DOHH2 (cell line): Measurements from ENCODE around the gene AURKAIP1.

ENCODE experiments used
- H3F3A ChIP-seq: fragments of 200-600 bp; sonication (generic), shearing (Covaris generic); 2 replicates; pipeline ENCODE4 v1.6.0; 2016; ENCODE audit warnings: antibody characterized with exemption, mild to moderate bottlenecking; ENCODE audit not compliant: control insufficient read depth, insufficient read depth
- H3K27ac ChIP-seq: fragments of 200-600 bp; sonication (generic); 2 replicates; pipeline ENCODE4 v1.5.1; 2014; ENCODE audit warnings: low read depth, mild to moderate bottlenecking, low read length, moderate library complexity
- H3K27me3 ChIP-seq: fragments of 200-600 bp; sonication (generic); 2 replicates; pipeline ENCODE4 v1.6.1; 2014; ENCODE audit warnings: mild to moderate bottlenecking, low read length, mixed read lengths; ENCODE audit not compliant: control insufficient read depth
- H3K36me3 ChIP-seq: fragments of 200-600 bp; sonication (generic); 2 replicates; pipeline ENCODE4 v1.6.1; 2014; ENCODE audit warnings: mild to moderate bottlenecking, low read length, moderate library complexity, mixed read lengths; ENCODE audit not compliant: control insufficient read depth
- H3K4me1 ChIP-seq: fragments of 200-600 bp; sonication (generic); 2 replicates; pipeline ENCODE4 v1.6.1; 2014; ENCODE audit warnings: mild to moderate bottlenecking, low read length, mixed read lengths; ENCODE audit not compliant: control insufficient read depth
- H3K4me2 ChIP-seq: fragments of 200-600 bp; sonication (generic); 2 replicates; pipeline ENCODE4 v1.6.0; 2014; ENCODE audit warnings: mild to moderate bottlenecking, low read length, moderate library complexity
- H3K4me3 ChIP-seq: fragments of 200-600 bp; sonication (generic); 2 replicates; pipeline ENCODE4 v1.5.1; 2014; ENCODE audit warnings: mild to moderate bottlenecking, low read length, mixed read lengths
- H3K79me2 ChIP-seq: fragments of 200-600 bp; sonication (generic); 2 replicates; pipeline ENCODE4 v1.6.1; 2014; ENCODE audit warnings: mild to moderate bottlenecking, low read length, mixed read lengths; ENCODE audit not compliant: control insufficient read depth
- H3K9me2 ChIP-seq: fragments of 200-600 bp; sonication (generic); replicated peaks from 2 replicates; pipeline ENCODE4 v1.6.1; 2014; ENCODE audit warnings: mild to moderate bottlenecking, low read length, mixed read lengths; ENCODE audit not compliant: control insufficient read depth
- H3K9me3 ChIP-seq: fragments of 200-600 bp; sonication (generic); 2 replicates; pipeline ENCODE4 v1.6.1; 2014; ENCODE audit warnings: antibody characterized with exemption, low read length, mixed read lengths; ENCODE audit not compliant: control insufficient read depth, insufficient read depth
- H4K20me1 ChIP-seq: fragments of 200-600 bp; sonication (generic); 2 replicates; pipeline ENCODE4 v1.6.0; 2014; ENCODE audit warnings: low read depth, mild to moderate bottlenecking, antibody characterized with exemption, low read length, moderate library complexity; ENCODE audit not compliant: control insufficient read depth, insufficient read depth
- CTCF ChIP-seq: fragments of 200-600 bp; sonication (generic); IDR thresholded peaks from one replicate; pipeline ENCODE4 v1.5.1; 2014; ENCODE audit warnings: antibody characterized with exemption, mild to moderate bottlenecking, low read depth, low read length; ENCODE audit not compliant: poor library complexity, severe bottlenecking
- EZH2phosphoT487 ChIP-seq: fragments of 200-600 bp; sonication (generic); IDR thresholded peaks from 2 replicates; pipeline ENCODE4 v1.6.1; 2017; ENCODE audit warnings: borderline replicate concordance, mild to moderate bottlenecking, antibody characterized with exemption, low read length, moderate library complexity, mixed read lengths

AURKAIP1 gene

GRCh38 chr1:1420654-1421141 is 45.7 kb upstream of the AURKAIP1 start:
- Histone ChIP-seq H3K9me3 (no peaks in the 10 kb centered on the region), H3K4me2 (no peak overlapping the region), H3K27me3 (peaks cover 8% of the 10 kb centered on the region; the same call in 1 of the 2 replicates), H3K27ac (no peak overlapping the region), H3K79me2 (no peaks in the 10 kb centered on the region), H3K9me2 (no peaks in the 10 kb centered on the region), H3K4me1 (no peaks in the 10 kb centered on the region), H4K20me1 (0 out of 2 replicates have a peak, but pooled peaks cover 3% of the 10 kb centered on the region), H3F3A (no peaks in the 10 kb centered on the region), H3K4me3 (no peak overlapping the region), H3K36me3 (no peaks in the 10 kb centered on the region)
- TF ChIP-seq CTCF (no peak), EZH2phosphoT487 (no peak)

- TF ChIP-seq EZH2phosphoT487 (no peak), CTCF (no peak)
- no peak overlapping the region for H3K27ac ChIP-seq
- H3K4me1 ChIP-seq = no peaks in the 10 kb centered on the region
- H3K4me3 ChIP-seq = no peak overlapping the region
- H3K27me3 ChIP-seq = 0 out of 2 replicates have a peak, but pooled peaks cover 7% of the 10 kb centered on the region
- 0 out of 2 replicates have a peak, but pooled peaks cover 3% of the 10 kb centered on the region for H4K20me1 ChIP-seq
- H3K79me2 ChIP-seq = no peaks in the 10 kb centered on the region
- H3K9me2 ChIP-seq = no peaks in the 10 kb centered on the region
- H3F3A ChIP-seq = no peaks in the 10 kb centered on the region
- H3K36me3 ChIP-seq = no peaks in the 10 kb centered on the region
- H3K9me3 ChIP-seq = no peaks in the 10 kb centered on the region
- H3K4me2 ChIP-seq = no peak overlapping the region
Measured at GRCh38 chr1:1419813-1420653, 45.0 kb upstream of the AURKAIP1 start.

GRCh38 chr1:1419363-1419812 is 44.4 kb upstream of the AURKAIP1 start:
- Histone ChIP-seq H3K36me3 (no peaks in the 10 kb centered on the region), H3K27ac (no peak overlapping the region), H3K4me1 (no peaks in the 10 kb centered on the region), H3K4me2 (no peak overlapping the region), H3K79me2 (no peaks in the 10 kb centered on the region), H3K9me3 (no peaks in the 10 kb centered on the region), H3K4me3 (no peak overlapping the region), H3F3A (no peaks in the 10 kb centered on the region), H3K9me2 (no peaks in the 10 kb centered on the region), H3K27me3 (0 out of 2 replicates have a peak, but pooled peaks cover 7% of the 10 kb centered on the region), H4K20me1 (0 out of 2 replicates have a peak, but pooled peaks cover 3% of the 10 kb centered on the region)
- TF ChIP-seq CTCF = no peak
- TF ChIP-seq EZH2phosphoT487 = no peak
